Astrocyte of the spinal cord (primary cell): ENCODE data around the gene APCDD1L.
"Not testable (repeated sequence)": the region's sequence is repeated elsewhere in the genome, so short reads cannot be mapped to it uniquely, and the experiment has no call there.

ENCODE experiments used
- DNase-seq: peaks from one replicate; pipeline ENCODE4 v3.0.0; 2011; ENCODE audit warnings: low read depth, low spot score
- H3K4me3 ChIP-seq: 2 replicates; pipeline ENCODE4 v1.5.1; 2011; ENCODE audit warnings: low read depth, mild to moderate bottlenecking, low read length, moderate library complexity
- in situ Hi-C: cut with HindIII; loops from 2 replicates; pipeline ENCODE4 v1.10.0; 2017; ENCODE audit warnings: low sequenced_read_pairs
- TF ChIP-seq, protein P1 (sequence below): IDR thresholded peaks from 2 replicates; pipeline ENCODE4 v1.5.1; 2012; ENCODE audit warnings: low read depth, mild to moderate bottlenecking, low read length, inconsistent platforms

APCDD1L gene

DNA sequence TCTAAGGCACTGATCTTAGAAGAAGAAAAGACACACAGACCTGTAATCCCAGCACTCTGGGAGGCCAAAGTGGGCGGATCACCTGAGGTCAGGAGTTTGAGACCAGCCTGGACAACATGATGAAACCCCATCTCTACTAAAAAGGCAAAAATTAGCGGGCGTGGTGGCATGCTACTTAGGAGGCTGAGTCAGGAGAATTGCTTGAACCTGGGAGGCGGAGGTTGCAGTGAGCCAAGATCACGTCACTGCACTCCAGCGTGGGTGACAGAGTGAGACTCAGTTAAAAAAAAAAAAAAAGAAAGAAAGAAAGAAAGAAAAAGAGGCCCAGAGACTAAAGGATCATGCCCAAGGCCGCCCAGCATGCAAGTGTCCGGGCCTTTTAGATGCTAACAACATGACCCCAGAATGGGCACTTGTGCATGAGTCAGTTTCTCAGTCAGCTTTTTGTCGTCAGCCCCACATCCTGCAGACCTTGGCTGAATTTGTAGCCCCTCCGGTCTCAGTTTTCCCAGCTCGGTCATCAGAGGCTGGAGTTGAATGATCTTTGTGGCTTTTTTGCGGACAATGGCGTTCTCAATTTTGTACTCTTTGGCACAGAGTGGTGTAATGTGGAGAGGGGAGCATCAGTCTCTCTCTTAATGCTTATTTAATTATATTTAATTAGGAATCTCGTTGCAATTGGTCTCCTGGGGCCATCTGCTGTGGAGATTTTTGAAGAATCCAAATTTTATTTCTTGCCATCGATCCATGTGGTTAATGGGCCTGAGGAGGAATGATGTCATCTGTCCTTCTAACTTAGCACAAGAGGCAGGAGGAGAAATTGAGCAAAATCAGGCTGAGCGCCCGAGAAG, 30.6 kb upstream of the APCDD1L start:
- peak; percentile 36 for DNase-seq
- no peak overlapping the region for H3K4me3 ChIP-seq
- TF ChIP-seq, protein P1, sequence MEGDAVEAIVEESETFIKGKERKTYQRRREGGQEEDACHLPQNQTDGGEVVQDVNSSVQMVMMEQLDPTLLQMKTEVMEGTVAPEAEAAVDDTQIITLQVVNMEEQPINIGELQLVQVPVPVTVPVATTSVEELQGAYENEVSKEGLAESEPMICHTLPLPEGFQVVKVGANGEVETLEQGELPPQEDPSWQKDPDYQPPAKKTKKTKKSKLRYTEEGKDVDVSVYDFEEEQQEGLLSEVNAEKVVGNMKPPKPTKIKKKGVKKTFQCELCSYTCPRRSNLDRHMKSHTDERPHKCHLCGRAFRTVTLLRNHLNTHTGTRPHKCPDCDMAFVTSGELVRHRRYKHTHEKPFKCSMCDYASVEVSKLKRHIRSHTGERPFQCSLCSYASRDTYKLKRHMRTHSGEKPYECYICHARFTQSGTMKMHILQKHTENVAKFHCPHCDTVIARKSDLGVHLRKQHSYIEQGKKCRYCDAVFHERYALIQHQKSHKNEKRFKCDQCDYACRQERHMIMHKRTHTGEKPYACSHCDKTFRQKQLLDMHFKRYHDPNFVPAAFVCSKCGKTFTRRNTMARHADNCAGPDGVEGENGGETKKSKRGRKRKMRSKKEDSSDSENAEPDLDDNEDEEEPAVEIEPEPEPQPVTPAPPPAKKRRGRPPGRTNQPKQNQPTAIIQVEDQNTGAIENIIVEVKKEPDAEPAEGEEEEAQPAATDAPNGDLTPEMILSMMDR: no peak
- in situ Hi-C loops: no loop called here

DNA sequence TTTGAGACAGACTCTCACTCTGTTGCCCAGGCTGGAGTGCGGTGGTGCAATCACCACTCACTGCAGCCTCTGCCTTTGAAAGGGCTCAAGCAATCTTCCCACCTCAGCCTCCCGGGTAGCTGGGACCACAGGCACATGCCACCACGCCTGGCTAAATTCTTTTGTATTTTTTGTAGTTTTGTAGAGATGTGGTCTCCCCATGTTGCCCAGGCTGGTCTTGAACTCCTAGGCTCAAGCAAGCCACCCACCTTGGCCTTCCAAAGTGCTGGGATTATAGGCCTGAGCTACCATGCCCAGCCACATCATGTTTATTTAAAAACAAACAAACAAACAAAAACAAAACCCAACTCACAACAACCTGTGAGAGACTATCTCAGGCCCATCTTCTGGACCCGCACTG, 29.7 kb upstream of the APCDD1L start:
- no peak overlapping the region for H3K4me3 ChIP-seq
- TF ChIP-seq, protein P1: no peak
- in situ Hi-C loops: no loop called here
- no peak for DNase-seq

DNA sequence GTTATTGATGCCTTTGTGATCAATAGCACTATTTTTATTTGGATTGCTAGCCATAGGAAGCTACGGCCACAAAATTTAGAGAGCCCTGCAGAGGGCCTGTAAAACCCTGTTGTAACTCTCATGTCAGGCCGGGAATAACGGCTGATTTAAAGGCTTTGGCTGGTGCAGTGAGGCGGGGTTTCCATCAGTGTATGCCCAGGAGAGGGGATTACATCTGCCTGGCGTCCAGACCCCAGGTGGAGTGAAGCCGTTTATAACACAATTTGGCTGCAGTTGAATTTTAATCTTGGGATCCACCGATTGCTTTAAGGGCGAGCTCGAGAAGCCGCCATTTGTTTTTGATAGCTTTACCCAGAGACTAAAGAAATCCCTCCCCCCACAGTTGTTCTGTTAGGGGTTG, 29.1 kb upstream of the APCDD1L start:
- in situ Hi-C loops: no loop called here
- DNase-seq: no peak
- no peak overlapping the region for H3K4me3 ChIP-seq
- TF ChIP-seq, protein P1: no peak

DNA sequence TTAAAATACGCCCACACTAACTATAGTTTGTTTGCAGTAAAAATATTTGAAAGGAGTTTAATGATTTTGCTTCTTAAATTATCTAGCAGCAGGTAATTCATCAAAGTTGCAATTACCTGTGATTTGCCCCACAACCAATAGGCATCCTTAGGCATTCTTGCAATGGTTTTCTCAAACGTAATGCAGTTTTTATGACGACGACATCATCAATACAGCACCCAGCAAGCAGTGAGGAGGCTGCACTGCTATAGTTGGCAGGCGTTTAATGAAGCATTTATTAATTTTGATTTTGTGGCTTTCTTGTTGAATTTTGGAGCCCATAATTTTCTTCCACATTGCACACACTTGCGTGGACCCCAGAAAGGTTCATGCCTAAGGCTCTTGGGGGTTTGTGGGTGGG, 28.1 kb upstream of the APCDD1L start:
- TF ChIP-seq, protein P1: no peak
- in situ Hi-C loops: no loop called here
- no peak for DNase-seq
- H3K4me3 ChIP-seq: no peak overlapping the region

DNA sequence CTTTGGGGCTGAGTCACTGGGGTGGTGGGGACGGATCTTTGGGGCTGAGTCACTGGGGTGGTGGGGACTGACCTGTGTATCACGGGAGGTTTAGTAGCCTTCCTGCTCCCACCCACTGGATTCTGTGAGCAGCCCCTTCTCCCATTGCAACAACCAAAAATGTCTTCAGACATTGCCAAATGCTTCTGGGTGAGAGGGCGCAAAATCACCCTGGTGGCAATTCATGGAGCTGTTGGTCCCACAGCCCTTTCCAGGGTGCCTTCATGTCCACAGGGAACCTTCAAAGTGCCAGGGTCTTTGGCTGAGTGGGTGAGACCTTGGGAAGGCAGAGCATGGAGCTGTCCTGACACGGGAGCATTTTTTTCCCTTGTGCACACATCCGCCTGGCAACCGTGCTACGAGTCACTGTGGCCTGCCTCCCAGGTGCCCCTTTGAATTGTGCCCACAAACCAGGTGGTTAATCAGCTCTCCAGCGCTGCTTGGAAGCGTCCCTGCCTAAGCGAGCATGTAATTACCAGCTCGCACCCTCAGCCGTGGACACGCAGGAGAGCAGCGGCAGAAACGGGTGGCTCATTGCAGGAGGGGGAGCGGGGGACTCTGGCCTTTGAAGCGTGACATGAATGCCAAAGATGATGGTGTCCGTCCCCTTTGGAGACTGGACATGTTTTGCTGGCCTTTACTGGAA, 27.4 kb upstream of the APCDD1L start:
- TF ChIP-seq, protein P1: no peak
- H3K4me3 ChIP-seq: no peak overlapping the region
- in situ Hi-C loops: no loop called here
- no peak for DNase-seq

DNA sequence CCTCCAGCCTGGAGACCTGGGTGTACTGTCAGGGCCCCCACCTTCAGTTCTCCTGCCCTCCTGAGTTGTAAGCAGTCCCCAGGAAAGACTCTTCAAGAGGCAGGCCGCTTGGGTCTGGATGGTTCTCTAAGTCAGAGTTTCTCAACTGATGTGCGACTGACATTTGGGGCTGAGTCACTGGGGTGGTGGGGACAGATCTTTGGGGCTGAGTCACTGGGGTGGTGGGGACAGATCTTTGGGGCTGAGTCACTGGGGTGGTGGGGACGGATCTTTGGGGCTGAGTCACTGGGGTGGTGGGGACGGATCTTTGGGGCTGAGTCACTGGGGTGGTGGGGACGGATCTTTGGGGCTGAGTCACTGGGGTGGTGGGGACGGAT, 26.8 kb upstream of the APCDD1L start:
- H3K4me3 ChIP-seq, in situ Hi-C loops: not testable (repeated sequence)
- DNase-seq: peak; percentile 37

DNA sequence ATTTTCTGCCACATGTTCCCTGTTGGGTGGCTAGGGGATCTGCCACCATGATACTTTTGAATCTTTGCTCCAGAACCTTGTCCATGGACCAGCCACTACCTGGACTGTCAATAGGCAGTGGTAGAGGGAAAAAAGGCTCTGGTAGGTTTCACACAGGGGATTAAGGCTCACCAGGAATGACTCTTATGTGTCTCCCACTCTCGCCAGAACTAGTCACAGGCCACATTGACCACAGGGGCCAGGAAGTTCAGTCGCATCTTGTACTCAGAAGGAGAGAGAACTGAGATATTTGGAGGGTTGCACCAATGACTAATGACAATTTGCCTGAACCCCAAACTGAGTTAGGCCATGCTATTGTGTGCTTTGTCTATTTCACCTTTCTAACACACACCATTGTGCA, 23.6 kb upstream of the APCDD1L start:
- H3K4me3 ChIP-seq: no peak overlapping the region
- DNase-seq: peak; percentile 39
- TF ChIP-seq, protein P1: no peak
- in situ Hi-C loops: no loop called here
